ENCODE results near the gene ACP4. TPM values are rescaled to one million over a fixed set of nuclear protein-coding genes. Genes with fewer than 3 reads are reported as not detected.
"Not testable (repeated sequence)": the region's sequence is repeated elsewhere in the genome, so short reads cannot be mapped to it uniquely, and the experiment has no call there.

ACP4 gene
- total RNA-seq, 1 donor from 2014 or later = not detected

GRCh38 chr19:50780753-50781435 is 9.3 kb upstream of the ACP4 start:
- no peak for DNase-seq (ENCODE audit: low spot score in 2 of 2)
- H3K4me3 ChIP-seq = no peak overlapping the region
- TF ChIP-seq CTCF (IDR thresholded peaks at IDR 0.05) = no peak
- no peak overlapping the region for H3K27ac ChIP-seq
- H3K4me1 ChIP-seq = no peaks in the 10 kb centered on the region
- intact Hi-C loops (cut with DNase I) = no loop called here
- no peaks in the 10 kb centered on the region for H3K36me3 ChIP-seq
- peaks cover 7% of the 10 kb centered on the region for H3K27me3 ChIP-seq
- H3K9me3 ChIP-seq = no peaks in the 10 kb centered on the region

- not testable (repeated sequence) for H3K4me1 ChIP-seq; H3K9me3 ChIP-seq; H3K4me3 ChIP-seq; H3K36me3 ChIP-seq; H3K27me3 ChIP-seq; DNase-seq (ENCODE audit: low spot score in 2 of 2); H3K27ac ChIP-seq
- intact Hi-C loops (cut with DNase I) = loop anchor here (1.0 to 2.0 kb wide), 2 partner anchors 414 to 427 kb away; no protein-coding TSS in a partner anchor
Observed at GRCh38 chr19:50783848-50784152, 6.4 kb upstream of the ACP4 start.

GRCh38 chr19:50784710-50785109 is 5.5 kb upstream of the ACP4 start:
- intact Hi-C loops (cut with DNase I) = no loop called here
- Histone ChIP-seq H3K27me3 (no peaks in the 10 kb centered on the region), H3K4me3 (no peak overlapping the region), H3K36me3 (no peaks in the 10 kb centered on the region), H3K4me1 (no peaks in the 10 kb centered on the region), H3K9me3 (no peaks in the 10 kb centered on the region), H3K27ac (no peak overlapping the region)
- no peak for DNase-seq (ENCODE audit: low spot score in 2 of 2)
- TF ChIP-seq CTCF (IDR thresholded peaks at IDR 0.05) = no peak

- H3K9me3 ChIP-seq = no peaks in the 10 kb centered on the region
- no peak overlapping the region for H3K4me3 ChIP-seq
- no peaks in the 10 kb centered on the region for H3K27me3 ChIP-seq
- intact Hi-C loops (cut with DNase I) = no loop called here
- no peak for TF ChIP-seq CTCF (IDR thresholded peaks at IDR 0.05)
- no peaks in the 10 kb centered on the region for H3K4me1 ChIP-seq
- H3K27ac ChIP-seq = no peak overlapping the region
- no peak for DNase-seq (ENCODE audit: low spot score in 2 of 2)
- H3K36me3 ChIP-seq = no peaks in the 10 kb centered on the region
Observed at GRCh38 chr19:50785329-50785728, 4.9 kb upstream of the ACP4 start.

GRCh38 chr19:50790922-50791467 is 780 bp downstream of the ACP4 start:
- TF ChIP-seq CTCF (IDR thresholded peaks at IDR 0.05) = no peak
- Histone ChIP-seq H3K9me3 (no peaks in the 10 kb centered on the region), H3K36me3 (no peaks in the 10 kb centered on the region), H3K27me3 (no peaks in the 10 kb centered on the region), H3K4me3 (no peak overlapping the region), H3K4me1 (no peaks in the 10 kb centered on the region), H3K27ac (no peak overlapping the region)
- intact Hi-C loops (cut with DNase I) = no loop called here
- no peak for DNase-seq (ENCODE audit: low spot score in 2 of 2)

GRCh38 chr19:50791594-50792271 is 1.5 kb downstream of the ACP4 start:
- no peaks in the 10 kb centered on the region for H3K4me1 ChIP-seq
- H3K4me3 ChIP-seq = no peak overlapping the region
- H3K9me3 ChIP-seq = no peaks in the 10 kb centered on the region
- intact Hi-C loops (cut with DNase I) = no loop called here
- no peak for DNase-seq (ENCODE audit: low spot score in 2 of 2)
- no peak overlapping the region for H3K27ac ChIP-seq
- H3K27me3 ChIP-seq = no peaks in the 10 kb centered on the region
- TF ChIP-seq CTCF (IDR thresholded peaks at IDR 0.05) = no peak
- peaks cover 0 to under 1% of the 10 kb centered on the region in 2 donors for H3K36me3 ChIP-seq

All from ascending aorta (tissue), 2 donors.